PC-9 (cell line): ENCODE measurements around the gene BRPF1.

Experiments
- CTCF ChIP-seq: fragments of 200-600 bp; sonication (generic); conservative IDR thresholded peaks from 2 replicates; pipeline ENCODE4 v1.6.1; 2017; ENCODE audit warnings: mixed run types, antibody characterized with exemption, mild to moderate bottlenecking, moderate library complexity
- EZH2 ChIP-seq: fragments of 200-600 bp; sonication (generic); IDR thresholded peaks from 2 replicates; pipeline ENCODE4 v1.8.0; 2017; ENCODE audit warnings: antibody characterized with exemption, low read depth

- no peak for TF ChIP-seq CTCF
- no peak for TF ChIP-seq EZH2
These were observed 52.4 kb downstream of the BRPF1 start for GRCh38 chr3:9783954-9784353.
